Measurements from ENCODE around the gene ZBTB20. TPM values are rescaled to one million over a fixed set of nuclear protein-coding genes. Genes with fewer than 3 reads are reported as not detected.

The ZBTB20 gene
- total and polyA plus RNA-seq, 7 donors, result 0.40 to 74.9 (median 41.7) TPM

DNA sequence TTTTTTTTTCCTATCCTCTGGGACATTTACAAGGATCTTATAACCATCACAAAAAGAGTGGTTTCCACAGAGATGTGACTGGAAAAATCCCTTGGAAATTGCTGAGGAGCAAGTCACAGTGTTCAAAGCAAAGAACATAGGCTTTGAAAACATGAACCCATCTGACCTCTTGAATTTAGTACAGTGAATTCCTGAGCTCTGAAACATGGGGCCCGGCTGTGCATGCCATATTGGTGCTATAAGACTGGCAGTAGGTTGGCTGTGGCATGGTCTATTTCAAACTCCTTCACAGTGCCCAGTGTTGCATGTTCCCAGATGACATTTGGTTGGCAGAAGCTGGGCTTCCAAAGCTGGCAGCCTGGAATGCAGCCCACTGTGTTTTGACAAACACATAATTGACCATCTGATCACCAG, 651.1 kb downstream of the ZBTB20 start:
- TF ChIP-seq, protein P1, sequence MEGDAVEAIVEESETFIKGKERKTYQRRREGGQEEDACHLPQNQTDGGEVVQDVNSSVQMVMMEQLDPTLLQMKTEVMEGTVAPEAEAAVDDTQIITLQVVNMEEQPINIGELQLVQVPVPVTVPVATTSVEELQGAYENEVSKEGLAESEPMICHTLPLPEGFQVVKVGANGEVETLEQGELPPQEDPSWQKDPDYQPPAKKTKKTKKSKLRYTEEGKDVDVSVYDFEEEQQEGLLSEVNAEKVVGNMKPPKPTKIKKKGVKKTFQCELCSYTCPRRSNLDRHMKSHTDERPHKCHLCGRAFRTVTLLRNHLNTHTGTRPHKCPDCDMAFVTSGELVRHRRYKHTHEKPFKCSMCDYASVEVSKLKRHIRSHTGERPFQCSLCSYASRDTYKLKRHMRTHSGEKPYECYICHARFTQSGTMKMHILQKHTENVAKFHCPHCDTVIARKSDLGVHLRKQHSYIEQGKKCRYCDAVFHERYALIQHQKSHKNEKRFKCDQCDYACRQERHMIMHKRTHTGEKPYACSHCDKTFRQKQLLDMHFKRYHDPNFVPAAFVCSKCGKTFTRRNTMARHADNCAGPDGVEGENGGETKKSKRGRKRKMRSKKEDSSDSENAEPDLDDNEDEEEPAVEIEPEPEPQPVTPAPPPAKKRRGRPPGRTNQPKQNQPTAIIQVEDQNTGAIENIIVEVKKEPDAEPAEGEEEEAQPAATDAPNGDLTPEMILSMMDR (IDR thresholded peaks at IDR 0.05), result no peak
- Histone ChIP-seq H3K27ac (peak overlapping the region; percentile 43), H3K9me3 (no peaks in the 10 kb centered on the region), H3K4me1 (peaks cover 83% of the 10 kb centered on the region), H3K4me3 (no peak overlapping the region), H3K27me3 (ENCODE audit: insufficient read depth in 3 of 3, low read length in 2 of 3) (no peaks in the 10 kb centered on the region), H3K36me3 (ENCODE audit: insufficient read depth in 1 of 2, low read depth in 1 of 2) (no peaks in the 10 kb centered on the region)
- WGBS, 3 donors, result 6 to 36% (median 23%) methylated on average over 1 of the region's 1 CpG
- peak; percentile 16 to 68 for DNase-seq
- peak; percentile 70 to 93 (median 88) for ATAC-seq
- intact Hi-C loops (cut with DNase I), result loop anchor here in 1 of 2 donors (5.0 kb wide), 1 partner anchor 39 kb away; no protein-coding TSS in a partner anchor

DNA sequence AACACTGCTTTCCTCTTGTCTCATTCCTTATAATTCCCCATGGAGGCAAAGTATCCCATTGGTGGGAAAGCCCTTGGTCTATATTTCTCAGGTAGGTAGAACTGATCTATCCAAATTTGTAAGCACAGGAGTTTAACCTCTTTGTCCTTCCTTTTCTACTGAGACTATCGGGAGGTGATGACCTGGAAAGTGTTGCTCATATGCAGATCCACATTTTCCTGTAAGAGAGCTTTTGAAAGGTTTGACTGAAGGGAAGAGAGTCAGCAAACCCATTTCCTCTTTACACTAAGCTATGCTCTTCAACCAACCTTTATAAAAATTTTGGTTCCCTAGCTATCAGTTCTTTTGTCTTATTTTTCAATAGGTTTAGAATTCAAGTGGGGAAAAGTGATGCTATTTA, 652.6 kb downstream of the ZBTB20 start:
- H3K27ac ChIP-seq, result no peak overlapping the region
- DNase-seq (no peak), ATAC-seq (no peak)
- intact Hi-C loops (cut with DNase I), result no loop called here
- no peak overlapping the region for H3K4me3 ChIP-seq
- no peaks in the 10 kb centered on the region for H3K36me3 ChIP-seq (ENCODE audit: insufficient read depth in 1 of 2, low read depth in 1 of 2)
- peaks cover 83% of the 10 kb centered on the region for H3K4me1 ChIP-seq
- H3K27me3 ChIP-seq (ENCODE audit: insufficient read depth in 3 of 3, low read length in 2 of 3), result no peaks in the 10 kb centered on the region
- H3K9me3 ChIP-seq, result no peaks in the 10 kb centered on the region
- WGBS, 3 donors, result 56 to 64% (median 60%) methylated on average over 1 of the region's 1 CpG
- TF ChIP-seq, protein P1 (IDR thresholded peaks at IDR 0.05), result no peak

DNA sequence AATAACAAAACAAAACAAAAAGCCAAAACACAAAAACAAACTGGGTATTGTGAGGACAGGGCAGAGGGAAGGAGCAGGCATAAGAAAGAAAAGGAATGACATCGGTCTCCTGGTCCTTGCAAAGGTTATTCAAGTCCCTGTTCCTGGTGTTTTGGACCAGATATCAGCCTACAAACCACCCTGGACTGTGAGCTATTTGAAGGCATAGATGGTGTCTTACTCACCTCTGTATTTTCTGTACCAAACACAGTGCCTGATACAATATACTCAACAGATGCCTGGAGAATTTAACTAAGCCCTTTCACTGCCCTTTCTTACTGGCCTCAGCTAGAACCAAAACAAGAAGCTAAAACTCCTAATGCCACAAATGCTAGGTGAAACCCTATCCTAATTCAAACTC, 656.3 kb downstream of the ZBTB20 start:
- no peak overlapping the region for H3K4me3 ChIP-seq
- ATAC-seq (peak; percentile 61 to 77 (median 66)), DNase-seq (no peak)
- 64 to 68% (median 65%) methylated on average over 1 of the region's 1 CpG for WGBS, 3 donors
- intact Hi-C loops (cut with DNase I), result no loop called here
- peaks cover 58% of the 10 kb centered on the region for H3K4me1 ChIP-seq
- TF ChIP-seq, protein P1 (IDR thresholded peaks at IDR 0.05), result no peak
- no peaks in the 10 kb centered on the region for H3K9me3 ChIP-seq
- no peaks in the 10 kb centered on the region for H3K36me3 ChIP-seq (ENCODE audit: insufficient read depth in 1 of 2, low read depth in 1 of 2)
- H3K27me3 ChIP-seq (ENCODE audit: insufficient read depth in 3 of 3, low read length in 2 of 3), result no peaks in the 10 kb centered on the region
- H3K27ac ChIP-seq, result no peak overlapping the region

DNA sequence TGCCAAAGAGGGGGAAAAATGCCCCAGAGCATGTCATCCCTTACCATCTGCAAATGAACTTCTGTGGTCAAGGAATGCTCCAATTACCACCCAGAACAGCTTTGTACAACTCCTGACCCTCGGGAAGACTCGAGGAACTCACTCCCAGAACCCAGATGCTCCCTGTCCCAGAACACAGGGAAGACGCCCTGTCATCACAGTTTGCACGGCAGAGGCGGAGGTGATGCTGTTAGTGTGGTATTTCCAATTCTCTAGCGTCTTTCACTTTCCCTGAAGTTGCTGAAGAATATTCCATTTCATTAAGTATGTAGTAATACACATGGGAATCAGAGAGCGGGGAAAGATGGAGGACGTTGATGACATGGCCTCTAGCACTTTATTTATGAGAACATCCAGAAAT, 659.6 kb downstream of the ZBTB20 start:
- no peaks in the 10 kb centered on the region for H3K9me3 ChIP-seq
- H3K4me3 ChIP-seq, result no peak overlapping the region
- DNase-seq, result no peak
- intact Hi-C loops (cut with DNase I), result no loop called here
- peaks cover 42% of the 10 kb centered on the region for H3K4me1 ChIP-seq
- no peak overlapping the region for H3K27ac ChIP-seq
- WGBS, 3 donors, result 85 to 90% (median 87%) methylated on average over 8 of the region's 8 CpGs
- no peak for ATAC-seq
- H3K36me3 ChIP-seq (ENCODE audit: insufficient read depth in 1 of 2, low read depth in 1 of 2), result no peaks in the 10 kb centered on the region
- TF ChIP-seq, protein P1 (IDR thresholded peaks at IDR 0.05), result no peak
- H3K27me3 ChIP-seq (ENCODE audit: insufficient read depth in 3 of 3, low read length in 2 of 3), result no peaks in the 10 kb centered on the region

DNA sequence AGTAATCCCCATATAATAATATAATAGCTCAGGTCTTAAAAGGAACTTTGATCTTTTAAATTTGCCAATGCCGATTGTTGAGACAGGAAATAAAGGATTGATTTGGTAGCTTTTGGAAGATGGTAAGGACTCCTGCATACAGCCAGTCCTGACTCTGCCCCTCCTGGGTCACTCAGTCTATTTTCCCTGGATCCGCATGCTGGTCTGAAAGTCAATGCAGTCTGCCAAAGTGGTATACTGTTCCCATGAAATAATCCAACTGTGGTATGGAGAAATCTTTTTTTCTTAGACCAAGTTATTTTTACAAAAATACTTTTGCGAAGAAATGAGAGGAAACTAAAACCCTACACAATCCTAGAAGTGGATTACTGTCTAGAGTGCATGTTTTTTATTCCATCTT, 662.2 kb downstream of the ZBTB20 start:
- Histone ChIP-seq H3K4me3 (no peak overlapping the region), H3K27me3 (ENCODE audit: insufficient read depth in 3 of 3, low read length in 2 of 3) (no peaks in the 10 kb centered on the region), H3K27ac (no peak overlapping the region), H3K36me3 (ENCODE audit: insufficient read depth in 1 of 2, low read depth in 1 of 2) (no peaks in the 10 kb centered on the region), H3K4me1 (peaks cover 45% of the 10 kb centered on the region), H3K9me3 (no peaks in the 10 kb centered on the region)
- ATAC-seq, result peak in 1 of 4 donors; percentile 40
- intact Hi-C loops (cut with DNase I), result no loop called here
- DNase-seq, result no peak
- WGBS, 3 donors, result 26 to 61% (median 27%) methylated on average over 3 of the region's 3 CpGs
- TF ChIP-seq, protein P1 (IDR thresholded peaks at IDR 0.05), result no peak

Data from psoas muscle (tissue), 8 donors.